ENCODE data around the gene SCUBE1.

Gene SCUBE1

DNA sequence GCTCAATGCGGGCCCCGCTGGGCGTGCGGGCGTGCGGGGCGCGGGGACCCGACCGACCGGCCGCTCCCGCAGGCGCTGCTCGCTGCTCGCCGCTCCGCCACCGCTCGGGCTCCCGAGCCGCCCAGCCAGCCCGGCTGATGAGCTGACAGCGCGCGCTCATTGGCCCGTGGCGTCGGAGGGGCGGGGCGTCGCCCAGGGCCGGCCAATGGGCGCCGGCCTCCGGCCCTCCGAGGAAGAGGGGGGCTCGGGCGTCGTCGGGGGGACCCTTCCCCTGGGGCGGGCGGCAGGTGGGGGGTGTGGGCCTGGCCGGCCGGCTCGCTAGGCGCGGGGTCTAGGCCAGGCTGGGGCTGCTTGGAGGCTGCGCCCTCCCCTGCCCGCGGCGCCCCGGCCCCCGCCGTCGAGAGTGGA lies at the start of gene SCUBE1:
Gene SCUBE1, minus strand, starts transcription at position 111 of the 408 bp plus-strand sequence. CDS start 111 bp downstream, outside the sequence.
- DNase-seq: no peak

DNA sequence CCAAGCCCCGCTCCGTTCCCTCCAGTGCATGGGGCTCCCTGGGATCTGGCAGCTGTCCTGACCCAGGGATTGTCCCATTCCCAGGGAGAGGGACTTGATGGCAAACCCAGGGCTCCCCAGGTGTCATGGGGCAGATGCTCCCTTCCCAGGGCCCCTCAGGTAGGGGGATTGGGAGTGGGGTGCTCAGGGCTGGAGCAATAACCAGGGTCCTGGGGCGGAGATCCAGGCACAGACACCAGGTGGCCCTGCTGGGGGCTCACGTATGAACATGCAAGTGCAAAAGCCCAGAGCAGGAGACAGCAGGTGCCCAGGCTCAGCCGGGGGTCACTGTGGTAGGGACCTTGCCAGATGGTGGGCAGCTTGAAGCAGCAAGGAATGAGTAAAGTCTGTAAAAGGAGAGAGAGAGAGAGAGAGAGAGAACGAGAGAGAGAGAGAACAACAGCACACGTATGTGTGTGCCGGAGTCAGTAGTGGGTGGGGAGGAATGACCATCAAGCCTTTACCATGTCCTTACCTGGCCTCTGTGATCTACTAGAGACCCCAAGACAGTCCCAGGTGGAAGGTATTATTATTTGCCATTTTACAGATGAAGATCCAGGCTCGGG lies 49.3 kb upstream of the SCUBE1 start:
- no peak for DNase-seq

- no peak for DNase-seq
Measured at GRCh38 chr22:43391306-43391705, 48.1 kb upstream of the SCUBE1 start.

GRCh38 chr22:43390872-43391271 lies 47.7 kb upstream of the SCUBE1 start:
- DNase-seq: no peak

- no peak for DNase-seq
Measured at GRCh38 chr22:43390166-43390565, 47.0 kb upstream of the SCUBE1 start.

GRCh38 chr22:43389227-43389836 lies 46.2 kb upstream of the SCUBE1 start:
- DNase-seq: no peak

DNA sequence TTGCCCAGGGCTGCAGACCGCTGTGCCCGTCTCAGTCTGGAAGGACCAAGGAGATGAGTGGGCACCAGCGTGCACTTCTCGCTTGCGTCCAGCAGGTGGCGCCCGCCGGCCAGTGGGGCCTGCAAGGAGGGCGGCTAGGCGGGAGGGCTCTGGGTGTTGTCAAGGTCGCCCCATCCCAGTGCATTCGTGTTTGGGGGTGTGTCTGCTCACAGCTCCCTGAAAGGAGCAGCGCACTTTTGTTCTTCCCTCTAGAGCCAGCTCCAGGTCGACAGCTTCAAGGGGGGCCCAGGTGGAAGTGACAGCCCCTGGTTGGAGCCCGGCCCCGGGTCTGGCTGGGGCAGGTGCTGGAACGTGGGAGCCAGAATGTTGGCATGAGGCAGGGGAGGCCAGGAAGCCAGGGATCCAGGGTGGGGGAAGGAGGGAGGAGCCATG lies 45.3 kb upstream of the SCUBE1 start:
- DNase-seq: peak; percentile 40

DNA sequence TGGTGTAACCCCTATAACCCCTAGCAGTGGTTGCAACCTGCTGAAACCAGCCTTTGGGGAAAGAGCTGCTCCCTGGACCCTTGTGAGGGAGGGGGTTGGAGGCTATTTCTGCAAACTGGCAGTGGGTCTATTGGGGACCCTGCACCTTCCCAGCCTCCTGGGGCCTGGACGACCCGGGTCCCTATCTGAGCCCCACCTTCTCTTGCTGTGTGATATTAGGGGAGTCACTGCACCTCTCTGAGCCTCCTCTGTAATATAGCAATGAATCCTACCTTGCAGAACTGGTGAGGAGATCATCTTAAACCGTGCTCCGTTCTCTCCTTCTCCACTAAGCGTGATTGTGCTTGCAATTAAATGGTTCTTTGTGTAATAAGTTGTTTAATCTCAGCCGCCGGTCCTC lies 44.6 kb upstream of the SCUBE1 start:
- DNase-seq: no peak

GRCh38 chr22:43385770-43386641 lies 42.8 kb upstream of the SCUBE1 start:
- DNase-seq: peak; percentile 68

GRCh38 chr22:43384863-43385262 lies 41.7 kb upstream of the SCUBE1 start:
- no peak for DNase-seq

DNA sequence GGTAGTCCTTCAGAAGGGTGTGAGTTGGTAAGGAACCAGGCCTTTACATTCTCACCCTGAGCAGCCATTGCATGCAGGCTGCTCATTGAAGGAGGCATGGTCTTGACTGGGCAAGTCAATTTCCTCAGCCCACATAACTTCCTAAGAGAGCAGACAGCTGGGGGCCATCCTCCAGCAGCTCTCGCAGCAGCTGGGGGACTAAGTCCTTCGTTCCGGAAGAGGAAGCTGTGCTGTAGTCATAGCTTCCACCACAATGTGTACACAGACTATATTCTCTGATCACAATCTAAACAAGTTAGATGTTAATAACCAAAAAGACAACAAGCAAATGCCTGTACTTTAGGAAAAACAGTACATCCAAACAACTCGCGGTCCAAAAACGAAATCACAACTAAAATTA lies 38.5 kb upstream of the SCUBE1 start:
- DNase-seq: no peak

DNA sequence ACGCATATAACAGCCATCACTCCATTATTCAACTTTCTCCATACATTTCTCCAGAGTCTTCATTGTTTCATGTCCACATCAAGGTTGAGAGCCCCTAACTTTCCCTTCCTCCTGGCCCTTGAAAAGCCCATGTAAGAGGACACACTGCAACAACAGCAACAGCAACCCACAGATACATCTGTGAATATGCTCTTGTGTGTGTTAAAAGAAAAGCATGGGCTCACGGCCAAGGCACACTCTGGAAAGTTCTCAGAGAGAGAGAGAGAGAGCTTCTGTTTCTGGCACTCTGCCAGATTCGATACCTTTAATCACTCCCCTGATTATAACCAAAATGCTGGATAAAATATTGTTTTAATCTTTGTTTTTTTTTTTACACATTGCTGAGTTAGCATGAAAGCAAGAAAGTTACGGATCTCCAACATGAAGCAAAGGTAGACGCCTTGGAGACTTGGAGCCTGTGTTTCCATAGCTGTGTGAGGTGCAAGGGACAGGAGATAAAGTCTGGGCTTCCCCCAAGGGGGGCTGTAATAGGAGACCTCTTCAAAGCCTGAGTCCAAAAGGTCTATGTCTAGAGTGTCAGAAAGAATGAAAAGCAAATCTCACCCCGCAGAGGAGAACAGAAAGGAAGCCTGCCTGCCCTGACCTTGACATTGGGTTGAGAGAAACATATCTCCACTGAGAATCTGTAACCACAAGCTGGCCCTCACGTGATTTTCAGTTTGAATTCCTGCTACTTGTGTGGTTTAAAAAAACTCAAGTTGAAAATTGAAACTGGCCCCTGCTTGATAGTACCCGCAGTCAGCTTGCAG lies 34.9 kb upstream of the SCUBE1 start:
- DNase-seq: no peak

DNA sequence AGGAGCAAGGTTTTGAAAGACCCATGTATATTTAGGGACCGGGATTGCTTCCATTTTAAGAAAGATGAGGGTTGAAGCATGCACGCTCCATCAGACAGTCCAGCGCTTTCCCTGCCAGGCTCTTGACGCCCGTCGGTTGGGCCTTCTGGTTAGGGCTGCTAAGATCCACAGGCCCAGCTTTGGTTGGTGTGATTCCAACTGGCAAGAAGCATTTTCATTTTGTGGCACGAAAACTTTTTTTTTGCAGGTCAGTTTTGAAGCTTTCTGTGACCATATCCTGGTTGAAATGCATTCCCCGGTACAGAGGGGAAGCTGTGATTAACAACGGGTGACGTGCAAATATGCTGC lies 34.4 kb upstream of the SCUBE1 start:
- DNase-seq: no peak

DNA sequence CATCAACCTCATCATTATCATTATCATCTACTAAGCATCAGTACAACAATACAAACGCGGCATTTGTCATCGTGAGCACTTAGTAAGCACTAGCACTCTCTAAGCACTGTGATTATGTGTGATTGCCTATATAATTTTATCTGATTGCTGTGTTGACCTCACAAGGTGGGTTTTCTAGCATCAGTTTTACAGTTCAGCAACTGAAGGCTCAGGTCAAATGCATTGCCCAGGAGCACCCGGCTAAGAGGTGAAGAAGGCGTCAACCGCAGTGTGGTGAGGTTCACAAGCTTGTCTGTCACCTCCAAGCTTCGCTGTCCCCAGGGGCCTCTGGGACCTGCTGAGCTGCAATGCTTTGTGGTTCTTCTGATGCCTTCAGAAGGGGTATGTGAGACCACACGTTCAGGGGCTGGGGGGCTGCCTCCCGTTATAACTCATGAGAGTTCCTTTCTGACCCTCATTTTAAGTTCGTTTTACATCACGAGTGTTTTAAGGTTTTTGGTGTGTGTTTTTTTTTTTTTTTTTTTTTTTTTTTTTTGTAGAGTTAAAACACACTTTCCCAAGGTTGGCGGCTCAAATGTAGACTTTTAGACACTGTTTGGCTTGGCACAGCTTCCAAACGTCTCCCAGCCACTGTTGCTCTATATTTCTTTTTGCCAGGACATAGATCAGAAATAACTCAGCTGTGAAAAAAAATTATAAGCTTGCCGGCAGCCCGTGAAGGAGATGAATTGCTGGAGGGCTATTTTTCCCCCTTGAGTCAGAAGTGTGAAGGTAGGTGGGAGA lies 33.8 kb upstream of the SCUBE1 start:
- no peak for DNase-seq

GRCh38 chr22:43375951-43376455 lies 32.8 kb upstream of the SCUBE1 start:
- no peak for DNase-seq

GRCh38 chr22:43370036-43370435 lies 26.9 kb upstream of the SCUBE1 start:
- no peak for DNase-seq

- DNase-seq: no peak
Measured at GRCh38 chr22:43365715-43366440, 22.7 kb upstream of the SCUBE1 start.

DNA sequence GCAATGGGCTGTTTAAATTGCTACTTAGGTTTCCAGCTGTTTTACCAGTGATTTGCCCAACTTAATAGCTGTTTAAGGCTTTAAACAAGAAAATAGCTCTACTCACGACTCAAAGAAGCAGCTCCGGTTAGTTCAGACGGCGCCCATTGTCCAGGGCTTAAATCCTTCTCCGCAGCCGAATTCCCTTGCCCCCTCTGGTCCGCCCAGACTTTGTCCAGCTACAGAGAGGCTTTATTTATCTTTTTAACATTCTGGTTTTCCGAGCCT lies 20.9 kb upstream of the SCUBE1 start:
- no peak for DNase-seq

DNA sequence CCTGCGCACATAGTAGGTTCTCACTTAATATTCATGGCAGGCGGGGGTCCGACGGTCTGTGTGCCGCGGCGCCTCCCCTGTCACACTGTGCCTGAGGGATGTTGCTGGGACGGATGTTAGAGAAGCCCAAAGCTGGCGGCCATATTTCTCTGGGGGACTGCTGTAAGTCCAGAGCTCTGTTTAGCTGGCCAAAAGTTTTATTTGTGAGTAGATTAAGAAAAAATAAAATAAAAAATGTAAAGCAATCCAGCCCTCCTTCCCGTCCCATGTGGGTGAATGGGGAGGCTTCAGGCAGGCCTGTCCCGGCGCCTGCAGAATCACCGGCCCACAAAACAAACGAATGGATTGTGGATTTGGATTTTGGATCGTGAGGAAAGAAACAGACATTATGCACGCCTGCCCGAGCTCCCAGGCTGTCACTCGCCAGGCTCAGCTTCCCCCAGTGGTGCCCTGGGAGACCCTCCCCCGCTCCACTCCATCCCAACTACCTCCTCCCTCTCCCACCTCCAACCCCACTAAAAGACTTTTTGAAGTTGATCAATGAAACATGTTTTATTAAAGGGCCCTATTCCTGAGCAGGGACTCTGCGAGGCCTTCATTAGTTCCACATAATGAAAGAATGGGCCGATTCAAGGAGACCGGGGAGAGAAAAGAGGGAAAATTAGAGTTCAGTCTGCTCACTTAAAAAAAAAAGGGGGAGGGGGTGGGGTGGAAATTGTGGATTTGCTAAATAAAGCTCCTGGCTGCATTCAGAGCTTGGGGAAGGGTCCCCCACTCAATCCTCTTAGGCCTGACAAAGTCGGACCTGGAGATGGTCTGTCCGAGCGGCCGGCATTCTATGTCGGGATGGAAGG lies 20.4 kb upstream of the SCUBE1 start:
- no peak for DNase-seq

GRCh38 chr22:43360576-43360975 lies 17.4 kb upstream of the SCUBE1 start:
- no peak for DNase-seq

GRCh38 chr22:43356881-43357280 lies 13.7 kb upstream of the SCUBE1 start:
- no peak for DNase-seq

Data from SHP77 treated with DMSO at 0.1 percent for 48 hours (cell line).